ENCODE data around the gene HDDC2. TPM values are rescaled to one million over a fixed set of nuclear protein-coding genes. Genes with fewer than 3 reads are reported as not detected.

The HDDC2 gene
- total and polyA plus RNA-seq, 9 of the 15 experiments (the other 6 are each of a cell fraction or from before 2014, with no cell fraction given), result 194 to 632 (median 294) TPM

- peak; percentile 97 for TF ChIP-seq ELF4 (CRISPR knock-in tag; IDR thresholded peaks at IDR 0.05)
- TF ChIP-seq TBP (optimal IDR thresholded peaks at IDR 0.05; ENCODE audit: low read depth, low read length), result peak; percentile 48
- no peak for TF ChIP-seq FOXJ3 (CRISPR knock-in tag; IDR thresholded peaks at IDR 0.05)
- peak; percentile 62 for TF ChIP-seq PHF20 (IDR thresholded peaks at IDR 0.05; ENCODE audit: partially characterized antibody)
- peak; percentile 64; the same call in 1 of the 2 replicates for TF ChIP-seq SMARCA5 (IDR thresholded peaks at IDR 0.05)
- peak; percentile 19 for TF ChIP-seq PRPF4 (IDR thresholded peaks at IDR 0.05; ENCODE audit: insufficient read depth, low read depth, low read length, poor library complexity, severe bottlenecking)
- peak; percentile 95 for TF ChIP-seq ZBTB2 (IDR thresholded peaks at IDR 0.05)
- TF ChIP-seq ZNF584 (CRISPR knock-in tag; IDR thresholded peaks at IDR 0.05; ENCODE audit: low read depth), result no peak
- 0 out of 2 replicates have a peak, but pooled peaks have one; percentile 27 for TF ChIP-seq ZNF224 (CRISPR knock-in tag; IDR thresholded peaks at IDR 0.05)
- TF ChIP-seq NCOA1 (IDR thresholded peaks at IDR 0.05; ENCODE audit: low read depth), result peak; percentile 80
- peak; percentile 94 for TF ChIP-seq ESRRA (IDR thresholded peaks at IDR 0.05; ENCODE audit: borderline replicate concordance, low read depth)
- no peak for TF ChIP-seq SP2 (IDR thresholded peaks at IDR 0.05; ENCODE audit: extremely low read depth, low read depth, low read length, poor library complexity, severe bottlenecking)
- TF ChIP-seq REST (IDR thresholded peaks at IDR 0.05; ENCODE audit: borderline replicate concordance), result no peak
- TF ChIP-seq REST (CRISPR knock-in tag; IDR thresholded peaks at IDR 0.05; ENCODE audit: low read depth), result no peak
- TF ChIP-seq CREM (IDR thresholded peaks at IDR 0.05; ENCODE audit: low read depth), result peak; percentile 3; the same call in 1 of the 2 replicates
- TF ChIP-seq ETV1 (tag; conservative IDR thresholded peaks at IDR 0.05; ENCODE audit: low read depth), result peak; percentile 64
- TF ChIP-seq MTA2 (IDR thresholded peaks at IDR 0.05; ENCODE audit: low read depth), result peak; percentile 85
- peak; percentile 73 for TF ChIP-seq LEF1 (IDR thresholded peaks at IDR 0.05)
- TF ChIP-seq NR2C2 (CRISPR knock-in tag; IDR thresholded peaks at IDR 0.05), result 0 out of 2 replicates have a peak, but pooled peaks have one; percentile 28
- TF ChIP-seq NR2C2 (tag; IDR thresholded peaks at IDR 0.05), result peak; percentile 77; the same call in 1 of the 2 replicates
These were observed at the start of gene HDDC2 (continued) for GRCh38 chr6:125301435-125302391.
